CD14-positive monocyte (primary cell): ENCODE measurements around the gene VWA3A. TPM values are rescaled to one million over a fixed set of nuclear protein-coding genes. Genes with fewer than 3 reads are reported as not detected.

Experiments
- DNase-seq, 3 donors: peaks; one replicate each; pipeline ENCODE4 v3.0.0-alpha.2; 2011 to 2022
- H2AFZ ChIP-seq: 2 replicates; pipeline ENCODE4 v1.6.0; 2012; ENCODE audit warnings: mild to moderate bottlenecking, low read depth, low read length, inconsistent platforms; ENCODE audit not compliant: insufficient read depth, poor library complexity, severe bottlenecking
- H3K27ac ChIP-seq, 2 donors: 1 replicate in 1 of 2; 2 replicates in 1 of 2; pipeline ENCODE4 v1.5.1; 2012 to 2013; ENCODE audit warnings: low read length in 2 of 2, control low read depth in 1 of 2, inconsistent platforms in 1 of 2, low read depth in 1 of 2, mild to moderate bottlenecking in 1 of 2
- H3K27me3 ChIP-seq, 2 donors: one replicate each; pipeline versions ENCODE4 v1.6.0 to v1.6.1; 2011 to 2013; ENCODE audit warnings: low read length in 2 of 2; ENCODE audit not compliant: control insufficient read depth in 2 of 2, insufficient read depth in 2 of 2
- H3K36me3 ChIP-seq, 2 donors: replicated peaks in 1 of 2; 1 replicate in 1 of 2; 2 replicates in 1 of 2; pipeline versions ENCODE4 v1.5.1 to v1.6.1; 2012 to 2013; ENCODE audit warnings: low read length in 2 of 2, control low read depth in 1 of 2, inconsistent platforms in 1 of 2, mild to moderate bottlenecking in 1 of 2; ENCODE audit not compliant: insufficient read depth in 2 of 2, control insufficient read depth in 1 of 2
- H3K4me1 ChIP-seq, 2 donors: 1 replicate in 1 of 2; 2 replicates in 1 of 2; pipeline versions ENCODE4 v1.5.1 to v1.6.1; 2012 to 2013; ENCODE audit warnings: low read length in 2 of 2, control low read depth in 1 of 2, inconsistent platforms in 1 of 2, mild to moderate bottlenecking in 1 of 2, moderate library complexity in 1 of 2; ENCODE audit not compliant: insufficient read depth in 2 of 2, control insufficient read depth in 1 of 2
- H3K4me2 ChIP-seq: replicated peaks from 2 replicates; pipeline ENCODE3; 2012; ENCODE audit warnings: low read length, moderate library complexity, mild to moderate bottlenecking; ENCODE audit not compliant: poor library complexity, severe bottlenecking; ENCODE audit errors: extremely low read depth
- H3K4me3 ChIP-seq, 3 experiments: fragments of 200-600 bp in 1 of 3; sonication (generic) in 1 of 3; replicated peaks in 1 of 3; 1 replicate in 2 of 3; 2 replicates in 1 of 3; pipeline ENCODE4 v1.5.1; 2011 to 2013; ENCODE audit warnings: low read length in 3 of 3, mild to moderate bottlenecking in 3 of 3, control low read depth in 2 of 3, low read depth in 2 of 3, inconsistent platforms in 1 of 3, moderate library complexity in 1 of 3
- H3K79me2 ChIP-seq: 2 replicates; pipeline ENCODE4 v1.6.0; 2012; ENCODE audit warnings: mild to moderate bottlenecking, control low read depth, inconsistent platforms, low read length, moderate library complexity; ENCODE audit not compliant: insufficient read depth
- H3K9ac ChIP-seq: 2 replicates; pipeline ENCODE4 v1.6.0; 2017; ENCODE audit warnings: low read length, mild to moderate bottlenecking; ENCODE audit not compliant: insufficient read depth, poor library complexity, severe bottlenecking
- H3K9me3 ChIP-seq, 2 donors: replicated peaks in 1 of 2; 1 replicate in 1 of 2; 2 replicates in 1 of 2; pipeline versions ENCODE4 v1.5.1 to v1.6.1; 2012 to 2013; ENCODE audit warnings: low read length in 2 of 2, control low read depth in 1 of 2; ENCODE audit not compliant: control insufficient read depth in 1 of 2, insufficient read depth in 1 of 2
- H4K20me1 ChIP-seq: 2 replicates; pipeline ENCODE4 v1.6.0; 2012; ENCODE audit warnings: mild to moderate bottlenecking, low read length, control low read depth, moderate library complexity; ENCODE audit not compliant: insufficient read depth
- H3K27ac Mint-ChIP-seq, 7 donors: one replicate each; pipeline ENCODE4 v1.8.0; 2020; ENCODE audit warnings: mild to moderate bottlenecking in 7 of 7, mixed read lengths in 7 of 7, moderate library complexity in 6 of 7, inconsistent platforms in 2 of 7
- H3K27me3 Mint-ChIP-seq, 3 donors: one replicate each; pipeline ENCODE4 v1.8.0; 2021 to 2022; ENCODE audit warnings: low read depth in 3 of 3, mild to moderate bottlenecking in 3 of 3, mixed read lengths in 3 of 3, moderate library complexity in 3 of 3, inconsistent platforms in 1 of 3
- H3K36me3 Mint-ChIP-seq, 2 donors: one replicate each; pipeline ENCODE4 v1.8.0; 2020; ENCODE audit warnings: mixed read lengths in 2 of 2, inconsistent platforms in 1 of 2, mild to moderate bottlenecking in 1 of 2
- H3K4me1 Mint-ChIP-seq: one replicate; pipeline ENCODE4 v1.8.0; 2020; ENCODE audit warnings: mild to moderate bottlenecking, mixed read lengths
- H3K4me3 Mint-ChIP-seq, 2 donors: one replicate each; pipeline ENCODE4 v1.8.0; 2020; ENCODE audit warnings: mild to moderate bottlenecking in 2 of 2, mixed read lengths in 2 of 2, moderate library complexity in 1 of 2
- H3K9me3 Mint-ChIP-seq, 7 donors: one replicate each; pipeline ENCODE4 v1.8.0; 2020 to 2022; ENCODE audit warnings: mixed read lengths in 7 of 7, mild to moderate bottlenecking in 6 of 7, moderate library complexity in 6 of 7, inconsistent platforms in 2 of 7
- WGBS: methylation state at CpG from one replicate; pipeline ENCODE4 v1.1.5; 2013; ENCODE audit warnings: missing lambda C conversion rate; ENCODE audit not compliant: insufficient coverage; 5-methylcytosine and 5-hydroxymethylcytosine counted together
- intact Hi-C, 2 donors: fragments of 100-400 bp; cut with micrococcal nuclease; formaldehyde crosslinking; loops; one replicate each; pipeline versions ENCODE4 v1.15.0 to v1.15.1; 2023
- polyA plus RNA-seq, 3 donors: library from polyadenylated mRNA; depleted of rRNA in 1 of 3; unstranded in 2 of 3; stranded (reverse) in 1 of 3; fragments of 300-500 nt in 2 of 3; fragments of >200 nt in 1 of 3; fragmentation: Illumina TruSeq in 2 of 3; gene quantifications; 1 replicate in 2 of 3; 2 replicates in 1 of 3; pipeline ENCODE4 v1.2.3, GENCODE V29; 2012 to 2021
- TF ChIP-seq, protein P1 (sequence below): fragments of 200-600 bp; IDR thresholded peaks from one replicate; pipeline ENCODE4 v1.8.0; 2022; ENCODE audit warnings: antibody characterized with exemption, mild to moderate bottlenecking

Gene VWA3A
- polyA plus RNA-seq, 3 donors: 0.09 TPM; not detected in 2

- Histone ChIP-seq H4K20me1 (peaks cover 6% of the 10 kb centered on the region), H3K27ac (no peak overlapping the region), H3K9ac (no peak overlapping the region), H2AFZ (no peak overlapping the region), H3K4me2 (no peak overlapping the region), H3K4me3 (no peak overlapping the region), H3K4me1 (peaks cover 3 to 8% of the 10 kb centered on the region in 2 donors), H3K27me3 (no peaks in the 10 kb centered on the region), H3K9me3 (no peaks in the 10 kb centered on the region), H3K79me2 (no peaks in the 10 kb centered on the region), H3K36me3 (no peaks in the 10 kb centered on the region)
- no peak overlapping the region for H3K27ac Mint-ChIP-seq
- no peak for DNase-seq
- no peaks in the 10 kb centered on the region for H3K9me3 Mint-ChIP-seq
- H3K4me1 Mint-ChIP-seq: peaks cover 21% of the 10 kb centered on the region
- 100% methylated on average over 3 of the region's 4 CpGs for WGBS
- intact Hi-C loops: no loop called here
- peaks cover 1 to 2% of the 10 kb centered on the region in 2 donors for H3K36me3 Mint-ChIP-seq
- no peak overlapping the region for H3K4me3 Mint-ChIP-seq
- TF ChIP-seq, protein P1, sequence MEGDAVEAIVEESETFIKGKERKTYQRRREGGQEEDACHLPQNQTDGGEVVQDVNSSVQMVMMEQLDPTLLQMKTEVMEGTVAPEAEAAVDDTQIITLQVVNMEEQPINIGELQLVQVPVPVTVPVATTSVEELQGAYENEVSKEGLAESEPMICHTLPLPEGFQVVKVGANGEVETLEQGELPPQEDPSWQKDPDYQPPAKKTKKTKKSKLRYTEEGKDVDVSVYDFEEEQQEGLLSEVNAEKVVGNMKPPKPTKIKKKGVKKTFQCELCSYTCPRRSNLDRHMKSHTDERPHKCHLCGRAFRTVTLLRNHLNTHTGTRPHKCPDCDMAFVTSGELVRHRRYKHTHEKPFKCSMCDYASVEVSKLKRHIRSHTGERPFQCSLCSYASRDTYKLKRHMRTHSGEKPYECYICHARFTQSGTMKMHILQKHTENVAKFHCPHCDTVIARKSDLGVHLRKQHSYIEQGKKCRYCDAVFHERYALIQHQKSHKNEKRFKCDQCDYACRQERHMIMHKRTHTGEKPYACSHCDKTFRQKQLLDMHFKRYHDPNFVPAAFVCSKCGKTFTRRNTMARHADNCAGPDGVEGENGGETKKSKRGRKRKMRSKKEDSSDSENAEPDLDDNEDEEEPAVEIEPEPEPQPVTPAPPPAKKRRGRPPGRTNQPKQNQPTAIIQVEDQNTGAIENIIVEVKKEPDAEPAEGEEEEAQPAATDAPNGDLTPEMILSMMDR: no peak
- peaks cover 0 to 3% (median 2%) of the 10 kb centered on the region in 3 donors for H3K27me3 Mint-ChIP-seq
Observed at GRCh38 chr16:22050963-22051362, 41.4 kb upstream of the VWA3A start.

GRCh38 chr16:22052980-22053379 lies 39.4 kb upstream of the VWA3A start:
- H3K9me3 ChIP-seq: no peaks in the 10 kb centered on the region
- no CpG with 5 or more reads among the region's 6 CpGs for WGBS
- H3K27me3 ChIP-seq: no peaks in the 10 kb centered on the region
- H3K4me3 ChIP-seq: no peak overlapping the region
- H3K4me2 ChIP-seq: no peak overlapping the region
- no peak overlapping the region for H3K9ac ChIP-seq
- Mint-ChIP-seq H3K4me1 (peaks cover 21% of the 10 kb centered on the region), H3K4me3 (no peak overlapping the region), H3K36me3 (peaks cover 4 to 12% of the 10 kb centered on the region in 2 donors), H3K9me3 (peaks cover 0 to 2% (median 0%) of the 10 kb centered on the region in 7 donors), H3K27ac (no peak overlapping the region), H3K27me3 (peaks cover 0 to 3% (median 0%) of the 10 kb centered on the region in 3 donors)
- peaks cover 6% of the 10 kb centered on the region for H4K20me1 ChIP-seq
- H3K79me2 ChIP-seq: no peaks in the 10 kb centered on the region
- peaks cover 3 to 8% of the 10 kb centered on the region in 2 donors for H3K4me1 ChIP-seq
- no peak overlapping the region for H3K27ac ChIP-seq
- no peaks in the 10 kb centered on the region for H3K36me3 ChIP-seq
- H2AFZ ChIP-seq: no peak overlapping the region
- DNase-seq: no peak
- intact Hi-C loops: no loop called here
- TF ChIP-seq, protein P1: no peak
